Keratinocyte (primary cell): ENCODE measurements around the gene LACC1.

ENCODE experiments used
- CTCF ChIP-seq, 3 experiments: IDR thresholded peaks in 1 of 3; conservative IDR thresholded peaks in 1 of 3; optimal IDR thresholded peaks in 1 of 3; 2 replicates in 2 of 3; 3 replicates in 1 of 3; pipeline versions ENCODE3 to v1.5.1; 2011; ENCODE audit warnings: low read length in 3 of 3, mild to moderate bottlenecking in 3 of 3, moderate library complexity in 2 of 3, control low read depth in 1 of 3, inconsistent platforms in 1 of 3; ENCODE audit not compliant: insufficient read depth in 2 of 3; ENCODE audit errors: extremely low read depth in 1 of 3
- EZH2 ChIP-seq: IDR thresholded peaks from one replicate; pipeline ENCODE4 v1.6.1; 2012; ENCODE audit warnings: inconsistent platforms, mild to moderate bottlenecking, low read length, moderate library complexity

GRCh38 chr13:43908156-43909126 is 28.7 kb downstream of the LACC1 start:
- TF ChIP-seq CTCF (optimal IDR thresholded peaks at IDR 0.05 in 1 of 3, IDR thresholded peaks at IDR 0.05 in 1 of 3, conservative IDR thresholded peaks at IDR 0.05 in 1 of 3; ENCODE audit: extremely low read depth in 1 of 3, insufficient read depth in 2 of 3, low read length in 3 of 3) (peak in 2 of 3 experiments; percentile 19 to 27), EZH2 (no peak)
